ENCODE results near the gene SPTBN2.

The SPTBN2 gene

GRCh38 chr11:66684635-66685034 lies 44.4 kb downstream of the SPTBN2 start:
- Histone ChIP-seq H4K20me1 (ENCODE audit: low read depth, low read length) (no peaks in the 10 kb centered on the region), H3K4me3 (ENCODE audit: insufficient read depth, low read length, poor library complexity, severe bottlenecking) (no peak overlapping the region), H3K9ac (ENCODE audit: low read length) (no peak overlapping the region), H3K4me2 (ENCODE audit: low read depth, low read length, poor library complexity, severe bottlenecking) (no peak overlapping the region), H3K27ac (ENCODE audit: low read depth, low read length) (no peak overlapping the region), H3K27me3 (ENCODE audit: low read length) (no peaks in the 10 kb centered on the region), H3K9me2 (replicated peaks; ENCODE audit: insufficient read depth, low read length) (no peaks in the 10 kb centered on the region), H3F3A (ENCODE audit: insufficient read depth) (no peaks in the 10 kb centered on the region), H3K9me3 (ENCODE audit: insufficient read depth, low read length) (no peaks in the 10 kb centered on the region), H3K79me2 (ENCODE audit: insufficient read depth, low read length) (no peaks in the 10 kb centered on the region), H3K36me3 (ENCODE audit: low read length) (no peaks in the 10 kb centered on the region), H2AFZ (ENCODE audit: low read depth, low read length, severe bottlenecking) (no peak overlapping the region)
- no peak for TF ChIP-seq CTCF (IDR thresholded peaks at IDR 0.05; ENCODE audit: insufficient read depth, low read length, poor library complexity, severe bottlenecking)
- no peak for TF ChIP-seq EZH2phosphoT487 (conservative IDR thresholded peaks at IDR 0.05; ENCODE audit: low read length)

- Histone ChIP-seq H3K79me2 (ENCODE audit: insufficient read depth, low read length) (no peaks in the 10 kb centered on the region), H3K9me2 (replicated peaks; ENCODE audit: insufficient read depth, low read length) (no peaks in the 10 kb centered on the region), H3K9me3 (ENCODE audit: insufficient read depth, low read length) (no peaks in the 10 kb centered on the region), H3K4me2 (ENCODE audit: low read depth, low read length, poor library complexity, severe bottlenecking) (no peak overlapping the region), H2AFZ (ENCODE audit: low read depth, low read length, severe bottlenecking) (no peak overlapping the region), H3K27ac (ENCODE audit: low read depth, low read length) (no peak overlapping the region), H3K4me3 (ENCODE audit: insufficient read depth, low read length, poor library complexity, severe bottlenecking) (no peak overlapping the region), H3K9ac (ENCODE audit: low read length) (no peak overlapping the region), H3F3A (ENCODE audit: insufficient read depth) (no peaks in the 10 kb centered on the region), H3K36me3 (ENCODE audit: low read length) (no peaks in the 10 kb centered on the region), H3K27me3 (ENCODE audit: low read length) (no peaks in the 10 kb centered on the region), H4K20me1 (ENCODE audit: low read depth, low read length) (no peaks in the 10 kb centered on the region)
- no peak for TF ChIP-seq CTCF (IDR thresholded peaks at IDR 0.05; ENCODE audit: insufficient read depth, low read length, poor library complexity, severe bottlenecking)
- no peak for TF ChIP-seq EZH2phosphoT487 (conservative IDR thresholded peaks at IDR 0.05; ENCODE audit: low read length)
Observed at GRCh38 chr11:66683877-66684276, 45.1 kb downstream of the SPTBN2 start.

- Histone ChIP-seq H2AFZ (ENCODE audit: low read depth, low read length, severe bottlenecking) (no peak overlapping the region), H3K9me2 (replicated peaks; ENCODE audit: insufficient read depth, low read length) (no peaks in the 10 kb centered on the region), H3K9me3 (ENCODE audit: insufficient read depth, low read length) (no peaks in the 10 kb centered on the region), H3K36me3 (ENCODE audit: low read length) (no peaks in the 10 kb centered on the region), H3K9ac (ENCODE audit: low read length) (no peak overlapping the region), H3F3A (ENCODE audit: insufficient read depth) (peaks cover 14% of the 10 kb centered on the region), H3K79me2 (ENCODE audit: insufficient read depth, low read length) (peaks cover 11% of the 10 kb centered on the region), H3K4me2 (ENCODE audit: low read depth, low read length, poor library complexity, severe bottlenecking) (no peak overlapping the region), H4K20me1 (ENCODE audit: low read depth, low read length) (no peaks in the 10 kb centered on the region), H3K4me3 (ENCODE audit: insufficient read depth, low read length, poor library complexity, severe bottlenecking) (no peak overlapping the region), H3K27me3 (ENCODE audit: low read length) (no peaks in the 10 kb centered on the region), H3K27ac (ENCODE audit: low read depth, low read length) (no peak overlapping the region)
- TF ChIP-seq CTCF (IDR thresholded peaks at IDR 0.05; ENCODE audit: insufficient read depth, low read length, poor library complexity, severe bottlenecking) (no peak), EZH2phosphoT487 (conservative IDR thresholded peaks at IDR 0.05; ENCODE audit: low read length) (no peak)
Observed at GRCh38 chr11:66680966-66681645, 47.9 kb downstream of the SPTBN2 start.

All from SU-DHL-6 (cell line).